HK-2 (cell line): ENCODE results near the gene TBC1D5.
"Not testable (repeated sequence)": the region's sequence is repeated elsewhere in the genome, so short reads cannot be mapped to it uniquely, and the experiment has no call there.

Experiments used
- DNase-seq: peaks from one replicate; pipeline ENCODE4 v3.0.0-alpha.2; 2018; ENCODE audit not compliant: unreplicated experiment

Gene TBC1D5

GRCh38 chr3:17546500-17547255 lies 195.8 kb downstream of the TBC1D5 start:
- no peak for DNase-seq

DNA sequence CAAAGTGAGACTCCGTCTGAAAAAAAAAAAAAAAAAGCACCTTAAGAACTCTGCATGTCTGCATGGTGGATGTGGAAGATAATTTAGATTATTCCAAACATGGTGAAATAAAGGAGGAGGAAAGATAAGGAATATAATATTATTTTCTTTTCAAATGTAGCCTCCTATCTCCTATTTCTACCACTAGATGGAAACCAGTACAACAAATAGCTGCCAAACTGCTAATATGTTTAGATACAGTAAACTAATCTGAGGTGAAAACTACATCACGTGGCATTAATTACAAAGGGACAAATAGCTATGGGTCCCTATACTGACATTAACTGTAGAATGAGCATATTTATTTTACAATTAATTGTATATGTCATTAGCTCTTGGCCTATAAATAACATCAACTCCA lies 197.8 kb downstream of the TBC1D5 start:
- no peak for DNase-seq

DNA sequence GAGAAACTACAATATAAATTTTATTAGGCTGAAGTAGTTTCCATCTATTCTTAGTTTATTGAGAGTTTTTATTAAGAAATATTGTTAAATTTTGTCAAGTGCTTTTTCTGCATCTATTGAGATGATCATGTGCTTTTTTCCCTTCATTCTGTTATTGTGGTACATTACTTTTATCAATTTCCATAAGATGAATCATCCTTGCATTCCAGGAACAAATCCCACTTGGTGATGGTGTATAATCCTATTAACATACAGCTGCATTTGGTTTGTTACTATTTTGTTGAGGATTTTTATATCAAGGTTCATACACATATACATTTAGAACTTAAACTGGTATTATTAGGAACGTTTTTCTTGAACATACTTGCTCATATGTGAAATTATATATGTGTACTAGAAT lies 199.8 kb downstream of the TBC1D5 start:
- no peak for DNase-seq

GRCh38 chr3:17539436-17539835 lies 203.0 kb downstream of the TBC1D5 start:
- DNase-seq, result no peak

DNA sequence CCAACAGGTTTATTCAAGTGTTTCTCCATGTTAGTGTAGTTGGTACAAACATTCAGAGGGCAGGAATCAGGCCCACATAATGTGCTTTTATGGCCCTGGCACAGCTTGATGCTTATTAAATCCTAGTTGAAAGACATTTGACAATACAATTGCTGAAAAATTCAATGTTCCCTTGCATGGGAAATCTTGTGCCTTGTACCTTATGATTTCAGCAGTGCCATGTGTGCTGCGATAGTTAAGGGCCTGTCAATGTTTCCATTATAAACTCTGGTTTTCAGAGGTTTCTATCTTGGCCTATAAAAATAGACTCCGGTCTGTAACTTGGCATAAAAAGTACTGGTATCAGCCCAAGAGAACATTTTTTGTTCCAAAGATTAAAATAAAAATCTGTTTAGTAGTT lies 207.2 kb downstream of the TBC1D5 start:
- no peak for DNase-seq

DNA sequence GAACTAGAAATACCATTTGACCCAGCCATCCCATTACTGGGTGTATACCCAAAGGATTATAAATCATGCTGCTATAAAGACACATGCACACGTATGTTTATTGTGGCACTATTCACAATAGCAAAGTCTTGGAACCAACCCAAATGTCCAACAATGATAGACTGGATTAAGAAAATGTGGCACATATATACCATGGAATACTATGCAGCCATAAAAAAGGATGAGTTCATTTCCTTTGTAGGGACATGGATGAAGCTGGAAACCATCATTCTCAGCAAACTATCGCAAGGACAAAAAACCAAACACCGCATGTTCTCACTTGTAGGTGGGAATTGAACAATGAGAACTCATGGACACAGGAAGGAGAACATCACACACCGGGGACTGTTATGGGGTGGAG lies 210.0 kb downstream of the TBC1D5 start:
- not testable (repeated sequence) for DNase-seq

DNA sequence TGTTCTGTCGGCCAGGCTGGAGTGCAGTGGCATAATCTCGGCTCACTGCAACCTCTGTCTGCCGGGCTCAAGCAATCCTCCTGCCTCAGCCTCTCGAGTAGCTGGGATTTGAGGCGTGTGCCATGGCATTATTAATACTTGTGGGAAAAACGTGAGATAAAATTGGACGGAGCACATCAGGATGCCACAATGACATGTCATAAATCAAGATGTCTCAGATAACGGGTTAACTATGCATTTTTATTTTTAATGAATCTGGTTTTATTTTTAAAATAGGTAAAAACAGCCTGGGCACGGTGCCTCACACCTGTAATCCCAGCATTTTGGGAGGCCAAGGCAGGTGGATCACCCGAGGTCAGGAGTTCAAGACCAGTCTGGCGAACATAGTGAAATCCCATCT lies 212.8 kb downstream of the TBC1D5 start:
- DNase-seq, result no peak

DNA sequence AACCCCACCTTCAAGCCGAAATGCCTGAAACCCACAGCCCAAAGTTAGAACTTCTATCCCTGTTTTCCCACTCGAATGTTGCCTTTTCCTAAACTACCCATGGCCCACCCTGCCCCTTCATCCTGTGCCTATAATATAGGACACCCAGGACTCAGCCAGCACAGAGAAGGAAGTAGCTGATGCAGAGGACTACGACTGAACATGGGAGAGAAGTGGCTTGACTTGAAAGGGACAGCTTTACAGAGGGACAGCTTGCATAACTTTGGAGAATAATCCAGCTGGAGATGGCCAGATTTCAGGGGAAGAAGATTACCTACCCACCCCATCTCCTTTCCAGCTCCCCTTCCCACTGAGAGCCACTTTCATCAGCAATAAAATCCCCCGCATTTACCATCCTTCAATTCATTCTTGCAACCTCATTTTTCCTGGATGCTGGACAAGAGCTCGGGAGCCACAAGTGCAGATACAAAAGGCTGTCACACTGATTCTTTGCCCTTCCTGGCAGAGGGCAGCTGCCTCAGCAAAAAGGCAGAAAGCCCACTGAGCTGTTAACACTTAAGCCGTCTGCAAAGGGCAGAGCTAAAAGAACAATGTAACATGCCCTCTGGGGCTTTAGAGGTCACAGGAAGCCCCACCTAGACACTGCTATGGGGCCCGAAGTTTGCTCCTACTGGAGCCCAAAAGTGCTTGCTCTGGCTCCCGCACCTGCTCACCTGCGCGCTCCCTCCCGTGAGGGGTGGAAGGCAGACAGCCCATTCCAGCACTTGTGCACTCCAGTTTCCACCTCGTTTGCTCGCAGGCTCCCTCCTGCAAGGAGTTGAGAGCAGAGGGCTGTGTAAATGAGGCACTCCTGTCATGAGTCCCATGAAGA lies 224.0 kb downstream of the TBC1D5 start:
- no peak for DNase-seq

- DNase-seq, result no peak
Measured at GRCh38 chr3:17515445-17516234, 226.8 kb downstream of the TBC1D5 start.

- DNase-seq, result no peak
Measured at GRCh38 chr3:17514597-17514996, 227.8 kb downstream of the TBC1D5 start.

DNA sequence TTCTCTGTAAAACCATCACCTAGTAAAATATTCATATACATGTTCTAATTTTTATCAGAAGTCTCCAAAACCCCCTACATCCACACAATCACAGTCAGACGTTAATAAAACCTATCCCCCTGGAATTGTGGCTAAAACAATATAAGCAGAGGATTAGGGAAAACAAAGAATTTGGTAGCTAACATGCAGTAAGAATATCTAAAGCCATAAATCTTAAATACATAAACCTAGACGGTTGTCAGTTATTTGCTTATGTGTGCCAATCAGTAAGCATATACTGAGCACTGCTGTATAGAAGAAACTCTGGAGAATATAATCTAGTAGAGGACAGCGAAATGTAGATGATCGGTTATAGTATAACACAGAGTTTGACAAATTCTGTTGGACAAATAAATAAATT lies 232.2 kb downstream of the TBC1D5 start:
- DNase-seq, result no peak

GRCh38 chr3:17508180-17508752 lies 234.2 kb downstream of the TBC1D5 start:
- DNase-seq, result no peak

DNA sequence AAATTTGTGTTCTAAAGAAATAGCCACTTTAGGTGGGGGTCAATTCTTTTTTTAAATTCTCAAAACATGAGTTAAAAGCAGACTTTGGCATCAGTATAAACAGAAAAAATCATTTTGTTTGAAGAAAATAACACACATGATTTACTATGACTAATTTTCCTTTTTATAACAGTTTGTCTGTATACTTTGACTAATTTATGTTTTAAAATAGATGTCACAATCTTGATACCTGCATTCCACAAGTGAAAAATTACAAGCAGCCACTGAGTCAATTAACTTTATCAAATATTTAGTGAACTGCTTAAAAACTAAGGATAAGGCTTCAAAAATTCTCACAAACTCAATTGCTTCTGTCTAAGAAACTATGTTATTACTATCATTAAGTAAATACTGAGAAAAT lies 235.0 kb downstream of the TBC1D5 start:
- no peak for DNase-seq

- DNase-seq, result no peak
Measured at GRCh38 chr3:17505856-17506255, 236.6 kb downstream of the TBC1D5 start.

DNA sequence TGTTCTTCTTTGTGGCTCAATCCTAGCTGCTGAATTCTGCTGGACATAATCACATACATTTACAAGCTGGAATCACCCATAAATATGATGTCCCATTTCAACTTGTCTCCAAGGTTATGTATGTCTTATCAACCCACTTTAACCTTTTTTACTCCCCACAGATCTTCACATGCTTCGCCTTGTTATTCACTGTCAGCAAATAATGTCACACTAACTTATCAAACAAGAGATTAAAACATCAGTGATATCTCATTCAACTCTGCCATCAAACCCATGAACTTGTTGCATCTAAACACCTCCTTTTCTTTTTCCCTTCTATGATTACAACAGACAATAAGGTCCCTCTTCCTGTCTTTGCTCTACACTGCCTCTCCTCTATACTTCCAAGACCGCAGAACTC lies 240.7 kb downstream of the TBC1D5 start:
- DNase-seq, result no peak

DNA sequence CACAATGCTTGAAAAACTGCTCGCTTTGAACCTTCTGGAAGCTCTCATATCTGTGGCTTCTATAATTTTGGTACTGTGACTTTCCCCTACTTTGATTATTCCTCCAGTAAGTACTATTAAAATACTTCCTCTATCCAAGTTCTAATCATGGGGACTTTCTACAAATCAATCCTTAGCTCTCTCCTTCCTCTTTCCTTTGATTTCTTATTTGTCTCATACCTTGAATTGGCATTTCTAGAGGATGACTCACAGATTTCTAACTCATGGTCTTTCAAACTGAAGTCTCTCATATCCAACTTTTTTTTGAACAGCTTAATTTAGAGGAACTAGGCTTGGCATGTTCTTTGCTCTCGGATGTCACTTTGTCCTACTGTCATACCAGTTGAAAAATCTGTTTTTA lies 241.8 kb downstream of the TBC1D5 start:
- no peak for DNase-seq

- no peak for DNase-seq
Measured at GRCh38 chr3:17494117-17494809, 248.2 kb downstream of the TBC1D5 start.

DNA sequence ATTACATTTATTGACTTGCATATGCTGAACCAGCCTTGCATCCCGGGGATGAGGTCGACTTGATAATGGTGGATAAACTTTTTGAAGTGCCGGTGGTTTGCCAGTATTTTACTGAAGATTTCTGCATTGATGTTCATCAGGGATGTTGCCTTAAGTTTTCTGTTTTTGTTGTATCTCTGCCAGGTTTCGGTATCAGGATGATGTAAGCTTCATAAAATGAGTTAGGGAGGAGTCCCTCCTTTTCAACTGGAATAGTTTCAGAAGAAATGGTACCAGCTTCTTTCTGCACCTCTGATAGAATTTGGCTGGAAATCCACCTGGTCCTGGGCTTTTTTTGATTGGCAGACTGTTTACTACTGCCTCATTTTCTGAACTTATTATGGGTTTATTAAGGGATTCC lies 250.8 kb downstream of the TBC1D5 start:
- DNase-seq, result no peak

DNA sequence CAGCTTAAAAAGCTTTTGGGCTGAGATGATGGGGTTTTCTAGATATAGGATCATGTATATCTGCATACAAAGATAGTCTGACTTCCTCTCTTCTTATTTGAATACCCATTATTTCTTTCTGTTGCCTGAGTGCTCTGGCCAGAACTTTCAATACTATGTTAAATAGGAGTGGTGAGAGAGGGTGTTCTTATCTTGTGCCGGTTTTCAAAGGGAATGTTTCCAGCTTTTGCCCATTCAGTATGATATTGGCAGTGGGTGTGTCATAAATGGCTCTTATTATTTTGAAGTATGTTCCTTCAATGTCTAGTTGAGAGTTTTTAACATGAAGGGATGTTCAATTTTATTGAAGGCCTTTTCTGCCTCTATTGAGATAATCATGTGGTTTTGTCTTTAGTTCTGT lies 251.2 kb downstream of the TBC1D5 start:
- DNase-seq, result not testable (repeated sequence)

DNA sequence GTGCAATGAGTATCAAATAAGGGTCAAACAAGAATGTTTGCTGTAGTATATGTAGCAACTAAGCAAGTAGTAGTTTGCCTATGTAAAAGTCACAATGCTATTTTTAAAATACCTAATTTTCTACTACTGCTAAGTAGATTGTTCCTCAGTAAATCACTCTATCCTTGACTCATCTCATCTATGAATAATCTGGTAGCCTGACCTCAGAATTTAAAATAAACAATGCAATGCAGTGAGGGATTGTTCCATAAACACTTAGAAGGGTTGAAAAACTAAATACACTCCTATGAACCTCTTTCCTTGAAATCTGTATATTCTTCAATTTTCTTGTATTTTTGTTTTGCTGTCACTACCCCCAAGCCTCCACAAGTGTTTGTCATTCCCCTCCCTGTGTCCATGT lies 253.3 kb downstream of the TBC1D5 start:
- no peak for DNase-seq

DNA sequence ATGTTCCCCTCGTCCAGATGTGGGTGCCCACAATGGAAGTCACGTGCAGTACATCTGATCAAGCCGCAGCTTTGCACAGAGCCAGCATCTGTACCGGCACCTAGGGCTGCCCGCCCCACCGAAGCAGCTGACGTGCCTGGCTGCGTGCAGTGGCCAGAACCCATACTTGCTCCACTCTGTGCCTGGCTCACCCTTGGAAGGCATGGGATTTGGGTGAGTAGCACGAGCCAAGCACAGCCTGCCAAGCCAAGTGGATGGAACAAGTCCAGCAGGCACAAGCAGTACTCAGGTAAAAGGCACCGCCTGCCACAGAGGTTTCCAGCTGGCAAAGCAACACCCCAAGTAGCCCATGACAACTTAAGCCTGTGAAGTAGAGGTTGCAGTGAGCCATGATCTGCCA lies 261.3 kb downstream of the TBC1D5 start:
- no peak for DNase-seq
